ENCODE measurements around the gene STK24. TPM values are rescaled to one million over a fixed set of nuclear protein-coding genes. Genes with fewer than 3 reads are reported as not detected.

Gene STK24
- total and polyA plus RNA-seq, 2 of the 8 experiments (the other 6 are each of a cell fraction or from before 2014, with no cell fraction given), result 62.8 to 143 TPM

DNA sequence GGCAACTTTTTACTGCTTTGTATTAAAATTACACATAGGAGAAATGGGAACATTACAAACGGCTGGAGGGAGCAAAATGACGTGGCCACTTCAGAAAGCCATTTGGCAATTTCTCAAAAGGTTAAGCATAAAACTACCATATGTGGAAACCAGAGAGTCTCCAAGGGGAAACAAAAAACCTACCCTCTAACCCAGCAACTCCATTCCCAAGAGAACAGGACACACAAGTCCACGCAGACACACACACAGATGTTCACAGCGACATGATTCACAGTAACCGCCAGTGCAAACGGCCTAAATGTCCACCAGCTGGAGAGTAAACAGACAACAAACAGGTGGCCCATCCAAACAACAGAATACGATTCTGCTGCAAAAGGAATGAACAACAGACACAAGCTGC is 37.2 kb downstream of the STK24 start (continued):
- TF ChIP-seq, protein P1, sequence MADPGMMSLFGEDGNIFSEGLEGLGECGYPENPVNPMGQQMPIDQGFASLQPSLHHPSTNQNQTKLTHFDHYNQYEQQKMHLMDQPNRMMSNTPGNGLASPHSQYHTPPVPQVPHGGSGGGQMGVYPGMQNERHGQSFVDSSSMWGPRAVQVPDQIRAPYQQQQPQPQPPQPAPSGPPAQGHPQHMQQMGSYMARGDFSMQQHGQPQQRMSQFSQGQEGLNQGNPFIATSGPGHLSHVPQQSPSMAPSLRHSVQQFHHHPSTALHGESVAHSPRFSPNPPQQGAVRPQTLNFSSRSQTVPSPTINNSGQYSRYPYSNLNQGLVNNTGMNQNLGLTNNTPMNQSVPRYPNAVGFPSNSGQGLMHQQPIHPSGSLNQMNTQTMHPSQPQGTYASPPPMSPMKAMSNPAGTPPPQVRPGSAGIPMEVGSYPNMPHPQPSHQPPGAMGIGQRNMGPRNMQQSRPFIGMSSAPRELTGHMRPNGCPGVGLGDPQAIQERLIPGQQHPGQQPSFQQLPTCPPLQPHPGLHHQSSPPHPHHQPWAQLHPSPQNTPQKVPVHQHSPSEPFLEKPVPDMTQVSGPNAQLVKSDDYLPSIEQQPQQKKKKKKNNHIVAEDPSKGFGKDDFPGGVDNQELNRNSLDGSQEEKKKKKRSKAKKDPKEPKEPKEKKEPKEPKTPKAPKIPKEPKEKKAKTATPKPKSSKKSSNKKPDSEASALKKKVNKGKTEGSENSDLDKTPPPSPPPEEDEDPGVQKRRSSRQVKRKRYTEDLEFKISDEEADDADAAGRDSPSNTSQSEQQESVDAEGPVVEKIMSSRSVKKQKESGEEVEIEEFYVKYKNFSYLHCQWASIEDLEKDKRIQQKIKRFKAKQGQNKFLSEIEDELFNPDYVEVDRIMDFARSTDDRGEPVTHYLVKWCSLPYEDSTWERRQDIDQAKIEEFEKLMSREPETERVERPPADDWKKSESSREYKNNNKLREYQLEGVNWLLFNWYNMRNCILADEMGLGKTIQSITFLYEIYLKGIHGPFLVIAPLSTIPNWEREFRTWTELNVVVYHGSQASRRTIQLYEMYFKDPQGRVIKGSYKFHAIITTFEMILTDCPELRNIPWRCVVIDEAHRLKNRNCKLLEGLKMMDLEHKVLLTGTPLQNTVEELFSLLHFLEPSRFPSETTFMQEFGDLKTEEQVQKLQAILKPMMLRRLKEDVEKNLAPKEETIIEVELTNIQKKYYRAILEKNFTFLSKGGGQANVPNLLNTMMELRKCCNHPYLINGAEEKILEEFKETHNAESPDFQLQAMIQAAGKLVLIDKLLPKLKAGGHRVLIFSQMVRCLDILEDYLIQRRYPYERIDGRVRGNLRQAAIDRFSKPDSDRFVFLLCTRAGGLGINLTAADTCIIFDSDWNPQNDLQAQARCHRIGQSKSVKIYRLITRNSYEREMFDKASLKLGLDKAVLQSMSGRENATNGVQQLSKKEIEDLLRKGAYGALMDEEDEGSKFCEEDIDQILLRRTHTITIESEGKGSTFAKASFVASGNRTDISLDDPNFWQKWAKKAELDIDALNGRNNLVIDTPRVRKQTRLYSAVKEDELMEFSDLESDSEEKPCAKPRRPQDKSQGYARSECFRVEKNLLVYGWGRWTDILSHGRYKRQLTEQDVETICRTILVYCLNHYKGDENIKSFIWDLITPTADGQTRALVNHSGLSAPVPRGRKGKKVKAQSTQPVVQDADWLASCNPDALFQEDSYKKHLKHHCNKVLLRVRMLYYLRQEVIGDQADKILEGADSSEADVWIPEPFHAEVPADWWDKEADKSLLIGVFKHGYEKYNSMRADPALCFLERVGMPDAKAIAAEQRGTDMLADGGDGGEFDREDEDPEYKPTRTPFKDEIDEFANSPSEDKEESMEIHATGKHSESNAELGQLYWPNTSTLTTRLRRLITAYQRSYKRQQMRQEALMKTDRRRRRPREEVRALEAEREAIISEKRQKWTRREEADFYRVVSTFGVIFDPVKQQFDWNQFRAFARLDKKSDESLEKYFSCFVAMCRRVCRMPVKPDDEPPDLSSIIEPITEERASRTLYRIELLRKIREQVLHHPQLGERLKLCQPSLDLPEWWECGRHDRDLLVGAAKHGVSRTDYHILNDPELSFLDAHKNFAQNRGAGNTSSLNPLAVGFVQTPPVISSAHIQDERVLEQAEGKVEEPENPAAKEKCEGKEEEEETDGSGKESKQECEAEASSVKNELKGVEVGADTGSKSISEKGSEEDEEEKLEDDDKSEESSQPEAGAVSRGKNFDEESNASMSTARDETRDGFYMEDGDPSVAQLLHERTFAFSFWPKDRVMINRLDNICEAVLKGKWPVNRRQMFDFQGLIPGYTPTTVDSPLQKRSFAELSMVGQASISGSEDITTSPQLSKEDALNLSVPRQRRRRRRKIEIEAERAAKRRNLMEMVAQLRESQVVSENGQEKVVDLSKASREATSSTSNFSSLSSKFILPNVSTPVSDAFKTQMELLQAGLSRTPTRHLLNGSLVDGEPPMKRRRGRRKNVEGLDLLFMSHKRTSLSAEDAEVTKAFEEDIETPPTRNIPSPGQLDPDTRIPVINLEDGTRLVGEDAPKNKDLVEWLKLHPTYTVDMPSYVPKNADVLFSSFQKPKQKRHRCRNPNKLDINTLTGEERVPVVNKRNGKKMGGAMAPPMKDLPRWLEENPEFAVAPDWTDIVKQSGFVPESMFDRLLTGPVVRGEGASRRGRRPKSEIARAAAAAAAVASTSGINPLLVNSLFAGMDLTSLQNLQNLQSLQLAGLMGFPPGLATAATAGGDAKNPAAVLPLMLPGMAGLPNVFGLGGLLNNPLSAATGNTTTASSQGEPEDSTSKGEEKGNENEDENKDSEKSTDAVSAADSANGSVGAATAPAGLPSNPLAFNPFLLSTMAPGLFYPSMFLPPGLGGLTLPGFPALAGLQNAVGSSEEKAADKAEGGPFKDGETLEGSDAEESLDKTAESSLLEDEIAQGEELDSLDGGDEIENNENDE (IDR thresholded peaks at IDR 0.05; ENCODE audit: insufficient replicate concordance, low read length), result no peak
- TF ChIP-seq, protein P2, sequence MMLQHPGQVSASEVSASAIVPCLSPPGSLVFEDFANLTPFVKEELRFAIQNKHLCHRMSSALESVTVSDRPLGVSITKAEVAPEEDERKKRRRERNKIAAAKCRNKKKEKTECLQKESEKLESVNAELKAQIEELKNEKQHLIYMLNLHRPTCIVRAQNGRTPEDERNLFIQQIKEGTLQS (IDR thresholded peaks at IDR 0.05; ENCODE audit: insufficient read depth, low read depth, low read length), result no peak
- TF ChIP-seq TBP (IDR thresholded peaks at IDR 0.05; ENCODE audit: low read depth, low read length) (no peak), GTF2F1 (IDR thresholded peaks at IDR 0.05; ENCODE audit: borderline replicate concordance, low read depth, low read length) (no peak), CHD1 (IDR thresholded peaks at IDR 0.05; ENCODE audit: low read depth, low read length) (no peak), CBX8 (IDR thresholded peaks at IDR 0.05; ENCODE audit: borderline replicate concordance, low read depth, low read length) (no peak), JUND (IDR thresholded peaks at IDR 0.05; ENCODE audit: low read length) (no peak), RBBP5 (IDR thresholded peaks at IDR 0.05; ENCODE audit: borderline replicate concordance, low read depth, low read length) (no peak), BCL11A (IDR thresholded peaks at IDR 0.05; ENCODE audit: low read depth in 2 of 2, low read length in 2 of 2) (no peak)
- TF ChIP-seq, protein P3, sequence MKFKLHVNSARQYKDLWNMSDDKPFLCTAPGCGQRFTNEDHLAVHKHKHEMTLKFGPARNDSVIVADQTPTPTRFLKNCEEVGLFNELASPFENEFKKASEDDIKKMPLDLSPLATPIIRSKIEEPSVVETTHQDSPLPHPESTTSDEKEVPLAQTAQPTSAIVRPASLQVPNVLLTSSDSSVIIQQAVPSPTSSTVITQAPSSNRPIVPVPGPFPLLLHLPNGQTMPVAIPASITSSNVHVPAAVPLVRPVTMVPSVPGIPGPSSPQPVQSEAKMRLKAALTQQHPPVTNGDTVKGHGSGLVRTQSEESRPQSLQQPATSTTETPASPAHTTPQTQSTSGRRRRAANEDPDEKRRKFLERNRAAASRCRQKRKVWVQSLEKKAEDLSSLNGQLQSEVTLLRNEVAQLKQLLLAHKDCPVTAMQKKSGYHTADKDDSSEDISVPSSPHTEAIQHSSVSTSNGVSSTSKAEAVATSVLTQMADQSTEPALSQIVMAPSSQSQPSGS (IDR thresholded peaks at IDR 0.05; ENCODE audit: low read length), result no peak
